ENCODE data around the gene PLXNA4. TPM values are rescaled to one million over a fixed set of nuclear protein-coding genes. Genes with fewer than 3 reads are reported as not detected.
A peak's percentile ranks its signal among the peaks of the same experiment; 100 is the strongest.

PLXNA4 gene
- total and polyA plus RNA-seq, 2 experiments from 2014 or later, result 0.08 to 0.80 TPM

GRCh38 chr7:132347123-132347522 is 229.1 kb downstream of the PLXNA4 start:
- Mint-ChIP-seq H3K27me3 (ENCODE audit: insufficient read depth, low read depth, poor library complexity) (peaks cover 3% of the 10 kb centered on the region), H3K4me1 (peaks cover 20% of the 10 kb centered on the region), H3K4me3 (no peak overlapping the region), H3K9me3 (peaks cover 3% of the 10 kb centered on the region; the same call in 2 of the 3 replicates), H3K36me3 (ENCODE audit: low read depth) (no peaks in the 10 kb centered on the region), H3K27ac (no peak overlapping the region)
- H3K9me2 ChIP-seq (ENCODE audit: insufficient read depth), result no peaks in the 10 kb centered on the region
- H3K4me1 ChIP-seq (ENCODE audit: insufficient read depth), result peaks cover 10% of the 10 kb centered on the region; the same call in 1 of the 2 replicates
- DNase-seq (ENCODE audit: low spot score) (peak; percentile 57), ATAC-seq (peak; percentile 49)
- TF ChIP-seq, protein P1, sequence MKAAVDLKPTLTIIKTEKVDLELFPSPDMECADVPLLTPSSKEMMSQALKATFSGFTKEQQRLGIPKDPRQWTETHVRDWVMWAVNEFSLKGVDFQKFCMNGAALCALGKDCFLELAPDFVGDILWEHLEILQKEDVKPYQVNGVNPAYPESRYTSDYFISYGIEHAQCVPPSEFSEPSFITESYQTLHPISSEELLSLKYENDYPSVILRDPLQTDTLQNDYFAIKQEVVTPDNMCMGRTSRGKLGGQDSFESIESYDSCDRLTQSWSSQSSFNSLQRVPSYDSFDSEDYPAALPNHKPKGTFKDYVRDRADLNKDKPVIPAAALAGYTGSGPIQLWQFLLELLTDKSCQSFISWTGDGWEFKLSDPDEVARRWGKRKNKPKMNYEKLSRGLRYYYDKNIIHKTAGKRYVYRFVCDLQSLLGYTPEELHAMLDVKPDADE (IDR thresholded peaks at IDR 0.05), result no peak
- no peak for TF ChIP-seq CTCF (conservative IDR thresholded peaks at IDR 0.05; ENCODE audit: low read depth in 2 of 2)
- TF ChIP-seq POLR2AphosphoS5 (IDR thresholded peaks at IDR 0.05; ENCODE audit: low read depth), result no peak
- no peak for TF ChIP-seq EZH2phosphoT487 (IDR thresholded peaks at IDR 0.05; ENCODE audit: unreplicated experiment)
- no peak for TF ChIP-seq EZH2 (IDR thresholded peaks at IDR 0.05; ENCODE audit: low read depth, unreplicated experiment)
- no peak for TF ChIP-seq ZNF331 (CRISPR knock-in tag; IDR thresholded peaks at IDR 0.05; ENCODE audit: low read depth)
- TF ChIP-seq NANOG (IDR thresholded peaks at IDR 0.05; ENCODE audit: borderline replicate concordance), result no peak
- TF ChIP-seq STAT1 (IDR thresholded peaks at IDR 0.05; ENCODE audit: unreplicated experiment), result no peak
- no peak for TF ChIP-seq ZNF462 (CRISPR knock-in tag; IDR thresholded peaks at IDR 0.05)
- no peak for TF ChIP-seq CREB1 (CRISPR knock-in tag; IDR thresholded peaks at IDR 0.05; ENCODE audit: low read depth)
- TF ChIP-seq ZNF114 (CRISPR knock-in tag; IDR thresholded peaks at IDR 0.05), result no peak
- TF ChIP-seq, protein P2, sequence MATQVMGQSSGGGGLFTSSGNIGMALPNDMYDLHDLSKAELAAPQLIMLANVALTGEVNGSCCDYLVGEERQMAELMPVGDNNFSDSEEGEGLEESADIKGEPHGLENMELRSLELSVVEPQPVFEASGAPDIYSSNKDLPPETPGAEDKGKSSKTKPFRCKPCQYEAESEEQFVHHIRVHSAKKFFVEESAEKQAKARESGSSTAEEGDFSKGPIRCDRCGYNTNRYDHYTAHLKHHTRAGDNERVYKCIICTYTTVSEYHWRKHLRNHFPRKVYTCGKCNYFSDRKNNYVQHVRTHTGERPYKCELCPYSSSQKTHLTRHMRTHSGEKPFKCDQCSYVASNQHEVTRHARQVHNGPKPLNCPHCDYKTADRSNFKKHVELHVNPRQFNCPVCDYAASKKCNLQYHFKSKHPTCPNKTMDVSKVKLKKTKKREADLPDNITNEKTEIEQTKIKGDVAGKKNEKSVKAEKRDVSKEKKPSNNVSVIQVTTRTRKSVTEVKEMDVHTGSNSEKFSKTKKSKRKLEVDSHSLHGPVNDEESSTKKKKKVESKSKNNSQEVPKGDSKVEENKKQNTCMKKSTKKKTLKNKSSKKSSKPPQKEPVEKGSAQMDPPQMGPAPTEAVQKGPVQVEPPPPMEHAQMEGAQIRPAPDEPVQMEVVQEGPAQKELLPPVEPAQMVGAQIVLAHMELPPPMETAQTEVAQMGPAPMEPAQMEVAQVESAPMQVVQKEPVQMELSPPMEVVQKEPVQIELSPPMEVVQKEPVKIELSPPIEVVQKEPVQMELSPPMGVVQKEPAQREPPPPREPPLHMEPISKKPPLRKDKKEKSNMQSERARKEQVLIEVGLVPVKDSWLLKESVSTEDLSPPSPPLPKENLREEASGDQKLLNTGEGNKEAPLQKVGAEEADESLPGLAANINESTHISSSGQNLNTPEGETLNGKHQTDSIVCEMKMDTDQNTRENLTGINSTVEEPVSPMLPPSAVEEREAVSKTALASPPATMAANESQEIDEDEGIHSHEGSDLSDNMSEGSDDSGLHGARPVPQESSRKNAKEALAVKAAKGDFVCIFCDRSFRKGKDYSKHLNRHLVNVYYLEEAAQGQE (IDR thresholded peaks at IDR 0.05; ENCODE audit: unreplicated experiment), result no peak
- no peak for TF ChIP-seq JUNB (IDR thresholded peaks at IDR 0.05; ENCODE audit: unreplicated experiment)
- H3K4me2 ChIP-seq, result no peak overlapping the region
- no peaks in the 10 kb centered on the region for H3K27me3 ChIP-seq (ENCODE audit: insufficient read depth)
- H3K36me3 ChIP-seq (ENCODE audit: insufficient read depth), result no peaks in the 10 kb centered on the region
- H4K20me1 ChIP-seq (replicated peaks; ENCODE audit: insufficient read depth), result no peaks in the 10 kb centered on the region
- H3F3A ChIP-seq (replicated peaks; ENCODE audit: low read depth), result no peaks in the 10 kb centered on the region
- no peak overlapping the region for H3K27ac ChIP-seq (ENCODE audit: low read depth)
- no peak overlapping the region for H2AFZ ChIP-seq
- H3K79me2 ChIP-seq (replicated peaks; ENCODE audit: insufficient read depth), result no peaks in the 10 kb centered on the region
- no peak overlapping the region for H3K4me3 ChIP-seq

All from GM23338 (cell line).